ENCODE measurements around the gene BTBD6.
A peak's percentile ranks its signal among the peaks of the same experiment; 100 is the strongest.
"Not testable (repeated sequence)": the region's sequence is repeated elsewhere in the genome, so short reads cannot be mapped to it uniquely, and the experiment has no call there.

BTBD6 gene

DNA sequence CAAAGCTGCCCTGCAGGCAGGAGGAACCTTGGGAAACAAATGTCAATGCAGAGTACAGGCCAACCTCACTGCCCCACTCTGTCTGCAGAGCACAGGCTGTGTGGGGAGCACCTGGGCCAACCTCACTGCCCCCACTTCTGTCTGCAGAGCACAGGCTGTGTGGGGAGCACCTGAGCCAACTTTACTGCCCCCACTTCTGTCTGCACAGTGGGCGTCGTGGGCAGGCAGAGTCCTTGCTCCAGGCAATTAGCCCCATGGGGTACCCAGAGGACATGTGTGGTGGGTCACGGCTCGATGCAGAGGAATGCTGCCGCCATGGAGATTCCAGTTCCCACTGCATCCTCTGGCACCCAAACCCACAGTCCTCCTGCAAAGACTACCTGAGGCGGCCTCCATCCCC lies 26.3 kb downstream of the BTBD6 start:
- no peak for DNase-seq

DNA sequence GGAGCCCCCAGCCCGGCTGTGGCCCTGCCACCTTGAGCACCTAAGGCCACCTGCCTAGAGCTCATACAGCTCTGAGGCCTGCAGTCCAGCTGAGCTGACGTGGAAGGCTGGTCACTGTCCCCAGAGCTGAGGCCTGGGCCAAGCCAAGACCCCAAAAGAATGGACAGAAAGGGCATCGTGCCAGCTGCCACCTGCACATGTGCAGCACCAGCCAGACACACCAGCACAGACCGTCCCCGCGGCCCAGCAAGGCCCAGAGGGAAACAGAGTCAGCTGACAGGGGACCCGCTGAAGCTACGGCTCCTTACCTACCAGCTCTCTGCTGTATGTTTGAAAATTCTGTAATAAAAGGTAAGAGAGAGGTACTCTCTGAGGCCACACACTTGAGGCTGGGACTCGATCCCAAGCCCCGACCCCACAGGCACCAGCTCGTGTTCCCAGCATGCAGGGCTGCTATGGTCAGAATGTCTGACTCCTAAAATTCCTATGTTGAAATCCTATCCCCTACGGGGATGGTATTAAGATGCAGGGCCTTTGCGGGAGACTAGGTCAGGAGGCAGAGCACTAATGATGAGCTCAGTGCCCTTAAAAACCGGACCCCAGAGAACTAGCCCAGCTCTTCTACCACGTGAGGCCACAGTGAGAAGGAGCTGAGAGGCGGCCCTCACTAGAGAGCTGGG lies 27.1 kb downstream of the BTBD6 start:
- DNase-seq = no peak

DNA sequence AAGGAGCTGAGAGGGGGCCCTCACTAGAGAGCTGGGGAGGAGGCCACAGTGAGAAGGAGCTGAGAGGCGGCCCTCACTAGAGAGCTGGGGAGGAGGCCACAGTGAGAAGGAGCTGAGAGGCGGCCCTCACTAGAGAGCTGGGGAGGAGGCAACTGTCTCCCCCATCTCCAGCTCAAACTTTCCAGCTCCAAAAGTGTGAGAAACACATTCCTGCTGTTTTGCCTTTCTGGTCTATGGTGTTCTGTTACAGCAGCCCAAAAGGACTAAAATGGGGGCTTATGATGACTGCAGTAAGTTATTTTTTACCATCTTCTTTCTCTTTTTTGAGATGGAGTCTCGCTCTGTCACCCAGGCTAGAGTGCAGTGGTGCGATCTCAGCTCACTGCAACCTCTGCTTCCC lies 29.1 kb downstream of the BTBD6 start:
- DNase-seq = not testable (repeated sequence)

- DNase-seq = no peak
Observed at GRCh38 chr14:105279642-105280361, 31.5 kb downstream of the BTBD6 start.

GRCh38 chr14:105280525-105280924 lies 32.2 kb downstream of the BTBD6 start:
- DNase-seq = no peak

GRCh38 chr14:105281371-105282097 lies 33.2 kb downstream of the BTBD6 start:
- peak; percentile 30 for DNase-seq

DNA sequence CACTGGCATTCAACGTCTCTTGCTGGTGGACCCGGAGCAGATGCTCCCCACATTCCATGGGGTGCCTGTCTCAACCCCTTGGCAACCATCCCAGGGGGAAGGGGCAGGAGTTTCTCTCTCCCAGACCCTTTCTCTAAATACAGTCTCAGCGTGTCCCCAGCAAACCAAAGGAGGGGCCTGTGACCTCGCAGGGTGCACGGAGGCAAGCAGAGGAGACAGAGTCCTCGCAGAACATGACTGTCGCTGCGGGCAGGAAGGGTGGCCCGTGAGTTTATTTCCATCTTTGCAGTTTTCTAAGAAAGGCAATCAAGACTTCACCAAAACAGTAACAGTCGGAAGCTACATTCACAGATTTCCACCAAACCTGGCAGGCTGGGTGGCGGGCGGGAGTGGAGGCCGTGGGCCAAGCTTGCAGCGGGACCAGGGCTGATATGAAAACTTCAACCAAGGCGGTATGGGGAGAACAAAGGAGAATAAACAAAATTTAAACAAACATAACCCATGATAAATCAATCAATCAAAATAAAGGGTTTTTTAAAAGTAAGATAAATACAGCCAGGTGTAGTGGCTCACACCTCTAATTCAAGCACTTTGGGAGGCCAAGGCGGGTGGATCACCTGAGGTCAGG lies 33.9 kb downstream of the BTBD6 start:
- no peak for DNase-seq

GRCh38 chr14:105283028-105283427 lies 34.7 kb downstream of the BTBD6 start:
- no peak for DNase-seq

DNA sequence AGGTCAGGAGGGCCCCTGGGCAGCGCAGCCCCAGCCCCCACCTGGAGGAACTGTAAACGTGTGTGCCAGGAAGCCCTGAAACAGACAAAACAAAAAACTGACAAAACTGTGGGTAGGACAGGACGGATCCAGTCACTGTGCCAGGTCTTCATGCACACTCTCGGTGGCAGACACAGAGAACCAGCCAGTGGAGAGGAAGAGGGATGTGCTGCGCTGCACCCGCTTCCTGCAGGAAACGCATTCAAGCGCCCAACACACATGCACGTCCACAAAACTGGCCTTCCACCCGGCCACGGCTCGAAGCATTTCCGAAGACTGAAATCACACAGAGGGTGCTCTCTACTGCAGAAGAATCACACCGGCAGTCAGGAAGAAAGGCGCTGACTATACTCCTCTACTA lies 35.6 kb downstream of the BTBD6 start:
- DNase-seq = no peak

DNA sequence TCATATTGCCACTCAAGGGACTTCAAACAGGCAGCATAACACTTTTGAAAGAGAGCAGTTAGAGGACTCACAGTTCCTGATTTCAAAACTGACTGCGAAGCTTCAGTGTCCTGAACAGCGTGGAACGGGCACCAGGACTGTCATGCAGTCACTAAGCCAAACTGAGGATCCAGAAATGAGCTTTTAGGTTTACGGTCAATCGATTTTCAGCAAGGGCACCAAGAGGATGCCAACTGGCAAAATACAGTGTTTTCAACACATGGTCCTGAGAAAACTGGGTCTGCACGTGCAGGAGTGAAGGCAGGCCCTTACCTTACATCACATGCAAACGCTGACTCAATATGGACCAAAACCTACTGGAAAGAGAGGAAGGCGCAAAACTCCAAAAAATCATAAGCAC lies 36.8 kb downstream of the BTBD6 start:
- DNase-seq = no peak

DNA sequence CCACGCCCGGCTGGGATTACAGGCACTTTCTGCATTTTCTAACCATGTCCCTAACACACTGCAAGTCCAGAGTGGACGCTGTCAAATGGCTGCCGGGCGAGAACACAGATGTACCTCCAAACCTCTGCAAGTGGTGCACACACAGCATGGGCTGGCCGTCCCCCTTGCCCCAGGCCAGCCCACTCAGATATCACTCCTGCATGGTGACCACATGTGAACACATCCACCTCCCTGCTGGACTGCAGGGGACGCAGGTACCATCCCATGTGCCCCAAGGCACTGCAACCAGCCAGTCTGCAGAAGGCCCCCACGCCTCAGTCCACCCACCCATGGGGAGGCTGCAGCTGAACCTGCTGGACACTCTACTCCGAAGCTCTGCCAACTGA lies 38.4 kb downstream of the BTBD6 start:
- no peak for DNase-seq

- DNase-seq = no peak
Observed at GRCh38 chr14:105287249-105288102, 39.1 kb downstream of the BTBD6 start.

- not testable (repeated sequence) for DNase-seq
Observed at GRCh38 chr14:105288936-105289335, 40.6 kb downstream of the BTBD6 start.

- no peak for DNase-seq
Observed at GRCh38 chr14:105290621-105291346, 42.5 kb downstream of the BTBD6 start.

DNA sequence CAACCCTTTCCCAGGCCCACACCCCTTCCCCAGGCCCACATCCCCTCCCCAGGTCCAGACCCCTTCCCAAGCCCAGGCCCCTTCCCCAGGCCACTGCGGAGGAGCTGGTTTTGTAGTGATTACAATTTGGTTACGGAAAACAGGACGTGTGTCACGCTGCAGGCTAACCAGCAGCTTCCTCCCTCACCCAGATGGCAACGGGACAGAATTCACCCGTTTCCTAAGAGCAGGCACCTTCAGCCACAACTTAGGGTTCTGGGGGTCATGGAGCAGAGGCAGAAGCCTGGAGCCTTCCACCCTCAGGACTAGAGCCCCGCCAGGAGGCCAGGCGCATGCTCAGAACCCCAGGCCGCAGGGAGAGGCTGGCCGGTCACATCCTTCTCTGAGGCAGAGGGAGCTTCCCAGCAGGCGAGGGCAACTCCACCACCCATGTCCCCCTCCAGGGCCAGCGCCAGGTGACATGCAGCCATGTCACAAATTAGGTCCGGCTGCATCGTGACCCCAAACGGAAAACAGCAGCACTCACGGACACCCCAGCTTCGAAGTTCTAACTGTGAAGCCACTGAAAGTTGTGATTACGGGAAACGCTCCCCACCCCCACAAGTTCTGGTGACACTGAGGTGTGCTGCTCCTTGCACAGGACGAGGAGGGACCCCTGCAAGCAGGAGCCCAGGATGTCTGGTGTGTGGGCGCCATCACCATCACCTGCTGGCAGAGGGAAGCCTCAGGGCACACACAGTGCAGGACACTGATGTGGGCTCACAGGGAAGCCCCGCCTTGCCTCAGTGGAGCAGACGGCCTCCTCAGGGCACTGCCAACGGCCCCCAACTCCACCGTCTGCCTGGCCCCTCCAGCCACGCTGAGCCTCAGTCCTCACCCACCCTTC lies 44.7 kb downstream of the BTBD6 start:
- no peak for DNase-seq

DNA sequence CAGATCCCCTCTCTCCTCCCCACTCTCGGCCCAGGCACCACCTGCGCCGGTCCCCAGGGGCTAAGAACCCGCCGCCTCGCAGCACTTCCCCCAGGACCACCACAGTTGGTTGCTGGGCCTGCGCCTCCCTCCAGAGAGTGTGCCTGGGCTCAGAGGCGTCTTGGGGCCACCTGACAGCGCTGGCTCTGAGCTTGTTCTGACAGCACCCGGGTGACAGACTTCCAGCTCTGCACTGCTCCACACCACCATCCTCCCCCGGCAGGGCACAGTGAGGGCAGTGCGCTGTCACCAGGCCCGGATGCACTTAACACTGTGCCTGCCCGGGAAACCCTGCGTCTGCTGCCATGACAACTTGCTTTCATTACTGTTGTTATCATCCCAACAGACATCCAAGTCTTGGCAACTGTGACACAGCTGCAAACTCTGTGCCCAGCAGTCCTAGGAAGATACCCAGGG lies 45.8 kb downstream of the BTBD6 start:
- peak; percentile 76 for DNase-seq

DNA sequence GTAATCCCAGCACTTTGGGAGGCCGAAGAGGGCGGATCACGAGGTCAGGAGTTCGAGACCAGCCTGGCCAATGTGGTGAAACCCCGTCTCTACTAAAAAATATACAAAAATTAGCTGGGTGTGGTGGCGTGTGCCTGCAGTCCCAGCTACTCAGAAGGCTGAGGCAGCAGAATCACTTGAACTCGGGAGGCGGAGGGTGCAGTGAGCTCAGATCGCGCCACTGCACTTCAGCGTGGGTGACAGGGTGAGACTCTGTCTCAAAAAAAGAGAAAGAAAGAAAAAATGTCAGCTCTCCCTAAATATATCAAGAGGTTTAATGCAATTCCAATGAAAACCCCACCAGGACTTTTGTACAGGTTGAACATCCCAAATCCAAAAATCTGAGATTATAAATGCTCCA lies 49.0 kb downstream of the BTBD6 start:
- not testable (repeated sequence) for DNase-seq

DNA sequence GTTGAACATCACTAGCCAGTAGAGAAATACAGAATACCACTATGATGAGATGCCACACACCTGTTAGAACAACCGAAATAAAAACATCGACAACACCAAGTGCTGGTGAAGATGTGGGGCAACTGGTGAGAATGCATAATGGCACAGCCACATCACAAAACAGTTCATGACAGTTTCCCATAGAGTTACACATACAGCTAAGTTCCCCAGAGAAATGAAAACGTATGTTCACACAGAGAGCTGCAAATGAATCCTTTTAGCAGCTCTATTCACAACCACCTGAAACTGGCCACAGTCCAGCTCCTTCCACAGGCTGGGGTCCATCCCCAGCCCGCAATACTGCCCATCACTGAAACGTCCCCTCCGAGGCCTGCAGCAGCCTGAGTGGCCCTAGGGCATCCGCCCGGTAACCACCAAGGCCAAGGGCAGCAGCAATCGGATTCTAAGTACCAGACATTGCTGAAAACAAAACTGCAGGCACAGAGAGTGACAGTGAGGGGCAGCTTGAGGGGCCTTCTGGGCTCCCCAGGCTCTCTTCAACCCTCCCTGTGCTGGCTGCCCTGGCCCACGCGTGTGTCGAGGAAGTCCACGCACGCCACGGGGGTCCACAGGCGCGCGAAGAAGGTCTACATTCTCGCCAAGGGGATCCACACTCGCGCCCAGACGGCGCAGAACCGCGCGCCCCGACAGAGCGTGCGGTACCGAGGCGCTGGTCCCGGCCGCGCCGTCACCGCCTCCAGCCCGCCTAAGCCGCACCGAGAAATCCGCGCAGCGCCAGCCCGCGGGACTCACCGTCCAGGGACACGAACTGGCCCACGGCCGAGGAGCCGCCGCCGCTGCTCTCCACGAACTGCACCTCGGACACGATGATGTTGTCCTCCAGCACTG lies 51.6 kb downstream of the BTBD6 start:
- DNase-seq = no peak
